ENCODE data around the gene NUMB. TPM values are rescaled to one million over a fixed set of nuclear protein-coding genes. Genes with fewer than 3 reads are reported as not detected.
A peak's percentile ranks its signal among the peaks of the same experiment; 100 is the strongest.

NUMB gene
- total RNA-seq, 2 experiments from 2014 or later: 27.9 to 31.5 TPM

DNA sequence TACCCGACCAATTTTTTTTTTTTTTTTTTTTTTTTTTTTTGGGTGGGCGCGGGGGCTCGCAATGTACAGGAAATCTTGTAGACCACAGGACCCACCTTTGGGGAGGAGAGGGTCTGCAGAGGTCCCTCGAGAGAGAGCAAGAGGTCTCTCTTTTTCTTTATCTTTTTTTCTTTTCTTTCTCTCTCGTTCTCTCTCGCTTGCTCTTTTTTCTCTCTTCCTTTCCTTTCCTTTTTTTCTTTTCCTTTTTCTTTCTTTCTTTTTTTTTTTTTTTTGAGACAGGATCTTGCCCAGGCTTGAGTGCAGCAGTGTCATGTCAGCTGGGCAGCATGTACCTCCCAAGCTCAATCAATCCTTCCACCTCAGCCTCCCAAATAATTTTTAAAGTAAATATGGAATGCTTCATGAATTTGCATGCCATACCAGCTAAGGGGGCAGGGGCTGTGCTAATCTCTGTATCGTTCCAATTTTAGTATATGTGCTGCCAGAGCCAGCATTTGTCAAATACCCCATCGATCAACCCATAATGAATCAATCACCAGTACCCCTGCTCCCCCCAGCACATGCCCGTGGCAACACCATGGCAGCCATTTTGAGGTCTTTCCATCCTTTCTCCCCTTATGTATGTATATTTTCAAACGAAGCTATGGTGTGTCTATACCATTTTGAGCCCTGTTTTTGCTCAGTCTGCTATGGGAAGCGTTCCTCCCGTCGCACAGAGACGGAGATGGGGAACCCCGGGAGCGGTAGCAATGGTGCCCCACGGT is 211.8 kb downstream of the NUMB start:
- peak overlapping the region; percentile 54 for H3K4me3 ChIP-seq (ENCODE audit: low read length)
- peaks cover 26% of the 10 kb centered on the region for H3K4me1 ChIP-seq (ENCODE audit: insufficient read depth, low read length)
- CTCF ChIA-PET: no interaction called here
- H3K27me3 ChIP-seq (ENCODE audit: control insufficient read depth in 1 of 2, insufficient read depth in 2 of 2, low read length in 2 of 2): peaks cover 23 to 37% of the 10 kb centered on the region in 2 experiments
- H3K27ac ChIP-seq (ENCODE audit: low read depth in 1 of 2, low read length in 2 of 2): no peak overlapping the region
- peak overlapping the region; percentile 85 for H3K4me3 Mint-ChIP-seq
- POLR2A ChIA-PET: interaction anchor here (0.9 kb wide), 1 partner anchor 212 kb away, joined by 3 read pairs; the partner anchor contains the start of gene NUMB
- ATAC-seq (ENCODE audit: poor library complexity): no peak
- no peak overlapping the region for H3K27ac Mint-ChIP-seq
- no peaks in the 10 kb centered on the region for H3K36me3 ChIP-seq (ENCODE audit: insufficient read depth, low read length)
- H3K27me3 Mint-ChIP-seq: peaks cover 47% of the 10 kb centered on the region
- H3K4me1 Mint-ChIP-seq (ENCODE audit: low read depth): peaks cover 13% of the 10 kb centered on the region
- intact Hi-C loops (cut with DNase I, micrococcal nuclease): no loop called here
- no peaks in the 10 kb centered on the region for H3K36me3 Mint-ChIP-seq (ENCODE audit: low read depth)
- H3K9me3 ChIP-seq (ENCODE audit: control insufficient read depth in 1 of 2, insufficient read depth in 1 of 2, low read length in 2 of 2): peaks cover 0 to 9% of the 10 kb centered on the region in 2 experiments
- no peak for TF ChIP-seq CTCF (IDR thresholded peaks at IDR 0.05)
- DNase-seq: peak in 1 of 14 experiments; percentile 3
- H3K9me3 Mint-ChIP-seq: no peaks in the 10 kb centered on the region

GRCh38 chr14:73245480-73246325 is 212.6 kb downstream of the NUMB start:
- TF ChIP-seq CTCF (IDR thresholded peaks at IDR 0.05): no peak
- POLR2A ChIA-PET: interaction anchor here (0.9 kb wide), 1 partner anchor 213 kb away, joined by 3 read pairs; the partner anchor contains the start of gene NUMB
- peak overlapping the region; percentile 72 for H3K4me3 Mint-ChIP-seq
- no peak overlapping the region for H3K27ac Mint-ChIP-seq
- H3K36me3 ChIP-seq (ENCODE audit: insufficient read depth, low read length): no peaks in the 10 kb centered on the region
- peaks cover 32 to 46% of the 10 kb centered on the region in 2 experiments for H3K27me3 ChIP-seq (ENCODE audit: control insufficient read depth in 1 of 2, insufficient read depth in 2 of 2, low read length in 2 of 2)
- H3K9me3 Mint-ChIP-seq: no peaks in the 10 kb centered on the region
- CTCF ChIA-PET: no interaction called here
- intact Hi-C loops (cut with DNase I, micrococcal nuclease): no loop called here
- peak overlapping the region; percentile 54 for H3K4me3 ChIP-seq (ENCODE audit: low read length)
- peak; percentile 82 for ATAC-seq (ENCODE audit: poor library complexity)
- H3K4me1 Mint-ChIP-seq (ENCODE audit: low read depth): peaks cover 13% of the 10 kb centered on the region
- H3K36me3 Mint-ChIP-seq (ENCODE audit: low read depth): no peaks in the 10 kb centered on the region
- peaks cover 56% of the 10 kb centered on the region for H3K27me3 Mint-ChIP-seq
- no peak overlapping the region for H3K27ac ChIP-seq (ENCODE audit: low read depth in 1 of 2, low read length in 2 of 2)
- DNase-seq: peak in 12 of 14 experiments; percentile 8 to 66 (median 36)
- peaks cover 26% of the 10 kb centered on the region for H3K4me1 ChIP-seq (ENCODE audit: insufficient read depth, low read length)
- H3K9me3 ChIP-seq (ENCODE audit: control insufficient read depth in 1 of 2, insufficient read depth in 1 of 2, low read length in 2 of 2): peaks cover 0 to 11% of the 10 kb centered on the region in 2 experiments

DNA sequence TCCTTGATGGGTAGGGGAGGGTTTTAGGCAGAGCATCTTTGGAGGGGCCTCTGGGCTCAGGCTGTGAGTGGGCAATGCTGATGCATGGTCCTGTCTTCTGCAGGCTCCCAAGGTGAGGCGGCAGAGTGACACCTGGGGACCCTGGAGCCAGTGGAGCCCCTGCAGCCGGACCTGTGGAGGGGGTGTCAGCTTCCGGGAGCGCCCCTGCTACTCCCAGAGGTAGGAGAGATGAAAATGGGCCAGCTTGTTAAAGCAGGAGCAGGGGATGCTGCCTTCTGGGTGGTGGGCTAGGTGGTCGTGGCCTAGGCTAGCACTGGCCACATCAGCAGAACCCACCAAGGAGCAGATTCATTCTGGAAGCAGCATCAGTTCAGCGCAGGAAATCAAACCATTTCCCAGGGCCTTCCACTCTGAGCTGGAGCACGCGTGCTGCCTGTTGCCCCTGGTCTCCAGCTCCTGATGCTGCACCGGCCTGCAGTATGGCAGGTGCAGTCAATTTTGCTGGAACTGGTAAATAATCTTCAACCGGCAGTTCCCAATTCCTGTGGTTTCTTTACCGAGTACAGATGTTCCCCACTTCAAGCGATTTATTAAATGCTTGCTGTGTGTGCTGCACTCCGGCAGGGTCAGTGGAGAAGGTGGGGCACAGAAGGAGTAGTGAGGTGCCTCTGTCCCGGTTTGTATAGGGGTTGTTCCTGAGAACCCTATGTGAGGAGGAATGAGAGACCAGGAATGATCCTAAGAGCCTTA is 213.6 kb downstream of the NUMB start:
- Histone ChIP-seq H3K27ac (ENCODE audit: low read depth in 1 of 2, low read length in 2 of 2) (no peak overlapping the region), H3K4me3 (ENCODE audit: low read length) (no peak overlapping the region), H3K36me3 (ENCODE audit: insufficient read depth, low read length) (no peaks in the 10 kb centered on the region), H3K27me3 (ENCODE audit: control insufficient read depth in 1 of 2, insufficient read depth in 2 of 2, low read length in 2 of 2) (peaks cover 42 to 50% of the 10 kb centered on the region in 2 experiments), H3K9me3 (ENCODE audit: control insufficient read depth in 1 of 2, insufficient read depth in 1 of 2, low read length in 2 of 2) (peaks cover 0 to 14% of the 10 kb centered on the region in 2 experiments), H3K4me1 (ENCODE audit: insufficient read depth, low read length) (peaks cover 28% of the 10 kb centered on the region)
- Mint-ChIP-seq H3K4me3 (peak overlapping the region; percentile 72), H3K36me3 (ENCODE audit: low read depth) (no peaks in the 10 kb centered on the region), H3K27ac (no peak overlapping the region), H3K9me3 (no peaks in the 10 kb centered on the region), H3K27me3 (peaks cover 64% of the 10 kb centered on the region), H3K4me1 (ENCODE audit: low read depth) (peaks cover 13% of the 10 kb centered on the region)
- DNase-seq: no peak
- no peak for TF ChIP-seq CTCF (IDR thresholded peaks at IDR 0.05)
- intact Hi-C loops (cut with DNase I, micrococcal nuclease): no loop called here
- POLR2A ChIA-PET: no interaction called here
- ATAC-seq (ENCODE audit: poor library complexity): no peak
- CTCF ChIA-PET: no interaction called here

Data from CD4-positive, alpha-beta T cell (primary cell).